Measurements from ENCODE around the gene FAM170B.

Gene FAM170B

DNA sequence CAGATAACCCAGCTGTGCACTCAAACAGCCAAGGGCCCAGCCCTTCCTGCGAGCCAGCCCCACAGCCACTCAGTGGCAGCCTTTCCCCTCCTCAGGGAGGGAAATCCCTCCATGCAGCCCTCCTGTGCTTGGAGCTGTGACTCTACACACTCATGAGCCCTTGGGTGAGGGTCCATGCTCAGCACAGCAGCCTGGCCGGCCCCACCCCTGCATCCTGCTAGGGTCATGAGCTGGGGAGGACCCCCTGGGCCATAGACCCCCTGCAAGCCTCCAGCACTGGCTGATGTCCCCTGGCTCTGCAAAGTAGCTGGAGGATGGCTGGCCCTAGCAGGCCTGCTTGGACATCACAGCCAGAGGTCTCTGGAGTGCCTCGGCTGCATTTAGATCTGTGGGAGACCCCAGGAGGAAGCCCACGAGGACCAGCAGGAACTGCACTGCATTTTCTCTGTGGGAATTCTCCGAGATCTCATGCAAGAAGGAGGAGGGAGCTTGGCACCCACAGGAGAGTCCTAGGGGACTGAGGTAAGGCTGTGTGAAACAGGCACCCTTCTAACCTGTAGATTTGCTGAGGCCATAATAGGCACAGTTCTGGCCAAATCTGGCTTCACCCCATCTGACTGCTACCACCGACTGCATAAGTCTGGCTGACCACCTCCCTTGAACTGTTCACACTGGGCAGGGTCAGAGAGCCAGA lies 37.0 kb upstream of the FAM170B start:
- DNase-seq, result peak in 1 of 10 donors; percentile 57
- intact Hi-C loops (cut with DNase I), result no loop called here

DNA sequence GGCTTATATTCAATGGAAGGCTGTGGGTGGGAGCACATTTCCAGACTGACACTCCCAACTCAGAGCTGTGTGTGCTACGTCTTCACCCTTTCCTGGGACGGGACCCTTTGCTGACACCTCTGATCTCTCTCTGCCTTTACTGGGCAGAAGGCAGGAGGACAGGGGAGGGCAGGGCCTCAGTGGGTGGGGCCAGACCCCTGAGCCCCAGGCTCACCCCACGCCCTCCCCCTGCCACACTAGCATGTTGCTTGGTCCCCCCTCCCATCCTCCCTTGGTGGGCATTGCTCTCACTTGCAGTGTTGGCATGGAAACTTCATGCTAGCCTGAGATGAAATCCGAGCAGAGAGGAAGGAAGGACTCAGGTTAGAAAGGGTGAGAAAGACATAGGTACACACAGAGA lies 36.0 kb upstream of the FAM170B start:
- intact Hi-C loops (cut with DNase I), result no loop called here
- no peak for DNase-seq

DNA sequence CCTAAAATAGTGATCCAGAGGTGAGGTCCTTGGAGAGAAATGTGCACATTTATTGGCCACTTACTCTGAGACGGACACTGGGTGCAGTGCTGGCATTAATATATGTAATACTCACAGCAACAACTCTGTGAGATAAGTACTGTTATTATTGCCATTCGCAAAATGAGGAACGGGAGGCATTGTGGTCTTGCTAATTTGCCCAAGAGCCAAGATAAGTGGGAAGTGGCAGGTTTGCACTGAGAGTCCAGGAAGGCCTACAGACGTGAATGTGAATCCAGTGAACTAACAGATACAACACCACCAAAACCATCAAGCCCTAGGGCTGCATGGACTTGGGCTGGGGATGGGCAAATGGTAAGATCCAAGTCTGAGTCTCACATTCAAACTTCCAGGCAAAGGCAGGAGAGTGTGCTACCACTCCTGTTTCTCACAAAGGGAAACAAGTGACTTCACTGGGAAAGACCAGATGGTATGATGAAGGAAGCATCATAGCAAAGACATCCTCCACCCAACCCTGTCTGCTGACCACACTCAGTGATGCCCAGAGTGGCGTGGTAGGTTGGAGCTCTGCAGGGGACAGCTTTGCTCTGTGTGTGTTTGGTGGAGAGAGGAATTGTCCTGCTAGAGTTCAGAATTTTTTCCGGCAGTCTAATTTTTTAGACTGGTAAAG lies 35.1 kb upstream of the FAM170B start:
- no peak for DNase-seq
- intact Hi-C loops (cut with DNase I), result no loop called here

DNA sequence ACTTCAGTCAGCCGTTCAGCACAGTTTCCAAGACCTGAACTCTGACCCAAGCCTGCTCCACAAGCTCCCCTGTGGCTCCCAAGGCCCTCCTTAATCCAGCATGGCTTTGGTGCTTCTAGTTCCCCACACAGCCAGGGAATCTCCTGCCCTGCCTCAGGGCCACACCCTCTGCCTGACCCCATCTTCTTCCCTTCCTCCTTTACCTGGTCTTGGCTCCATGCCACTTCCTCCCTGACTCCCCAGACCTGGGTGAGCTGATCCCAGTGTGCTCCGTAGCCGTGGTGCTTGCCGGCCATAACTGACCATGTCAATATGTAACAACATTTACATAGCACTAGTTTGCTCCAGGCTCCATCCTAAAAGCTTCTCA lies 34.3 kb upstream of the FAM170B start:
- DNase-seq, result no peak
- intact Hi-C loops (cut with DNase I), result no loop called here

DNA sequence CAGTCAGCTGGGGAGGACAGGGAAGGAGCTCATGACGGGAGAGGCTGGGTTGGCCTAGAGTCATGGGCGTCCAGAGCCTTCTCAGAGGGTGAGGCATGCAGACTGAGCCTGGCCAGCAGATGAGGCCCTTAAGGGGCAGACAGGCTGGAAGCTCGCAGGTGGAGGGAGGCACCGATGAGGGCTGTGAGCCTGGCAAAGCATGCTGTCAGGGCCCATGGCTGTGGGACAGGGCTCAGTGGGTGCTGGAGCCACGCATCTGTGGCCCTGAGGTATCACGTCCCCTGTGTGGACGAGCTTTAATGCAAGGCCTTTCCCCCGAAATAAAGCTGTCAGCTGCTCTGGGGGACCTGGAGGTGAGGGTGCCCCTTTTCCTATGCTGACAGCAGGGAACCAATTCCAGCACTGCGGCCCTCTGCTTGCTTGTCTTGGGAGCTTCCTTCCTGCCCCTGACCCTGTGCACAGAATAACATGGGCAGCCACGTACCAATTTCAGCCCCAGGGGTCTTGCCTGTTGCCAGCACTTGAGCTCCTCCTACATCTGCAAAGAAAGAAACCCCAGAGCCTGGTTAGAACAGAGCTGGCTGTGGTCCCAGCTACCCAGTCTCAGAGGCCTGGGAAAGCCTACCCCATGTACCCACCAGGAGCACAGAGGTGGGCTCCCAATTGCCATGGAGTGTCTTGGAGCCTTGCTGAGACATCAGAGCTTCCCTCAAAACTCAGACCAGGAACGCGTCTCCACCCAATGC lies 33.8 kb upstream of the FAM170B start:
- intact Hi-C loops (cut with DNase I), result no loop called here
- no peak for DNase-seq

DNA sequence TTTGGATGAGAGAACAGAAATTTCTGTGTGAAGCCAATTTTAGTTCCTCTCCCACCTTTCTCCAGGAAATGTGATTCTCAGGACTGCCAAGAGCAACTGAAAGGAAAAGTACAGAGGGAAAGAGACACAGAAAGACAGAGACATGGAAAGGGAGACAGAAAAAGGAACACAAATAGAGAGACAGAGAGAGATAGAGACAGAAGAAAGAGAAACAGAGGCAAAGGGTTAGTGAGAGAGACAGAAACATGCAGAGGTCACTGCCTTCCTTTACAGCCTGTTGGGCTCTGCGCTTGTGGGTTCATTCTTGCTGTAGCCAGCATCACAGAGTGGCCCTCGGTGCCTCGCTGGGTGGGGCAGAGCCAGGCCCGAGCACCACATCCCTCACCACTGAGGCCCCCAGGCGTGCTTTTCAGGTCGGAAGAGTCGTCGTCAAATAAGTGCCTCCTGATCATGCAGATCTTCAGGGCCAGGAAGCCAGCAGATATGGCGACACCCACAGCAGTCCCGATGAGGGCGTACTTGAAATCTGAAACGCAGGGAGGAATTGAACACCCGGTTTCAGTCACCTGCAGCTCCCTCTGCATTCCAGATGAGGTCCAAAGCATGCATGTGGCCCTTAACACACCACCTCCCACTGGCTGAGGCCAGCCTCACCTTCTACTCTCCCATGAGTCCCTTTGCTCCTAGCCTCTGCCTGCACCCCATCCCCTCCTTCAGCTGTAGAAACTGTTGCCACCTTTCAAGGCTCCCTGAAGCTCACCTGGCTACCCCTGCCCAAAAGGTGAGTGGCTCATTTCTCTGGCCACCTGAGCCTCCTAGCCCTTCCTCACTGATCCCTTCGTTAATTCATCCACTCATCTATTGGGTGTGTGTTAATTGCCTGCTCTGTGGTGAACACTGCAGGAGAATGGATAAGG lies 32.9 kb upstream of the FAM170B start:
- DNase-seq, result no peak
- intact Hi-C loops (cut with DNase I), result no loop called here

DNA sequence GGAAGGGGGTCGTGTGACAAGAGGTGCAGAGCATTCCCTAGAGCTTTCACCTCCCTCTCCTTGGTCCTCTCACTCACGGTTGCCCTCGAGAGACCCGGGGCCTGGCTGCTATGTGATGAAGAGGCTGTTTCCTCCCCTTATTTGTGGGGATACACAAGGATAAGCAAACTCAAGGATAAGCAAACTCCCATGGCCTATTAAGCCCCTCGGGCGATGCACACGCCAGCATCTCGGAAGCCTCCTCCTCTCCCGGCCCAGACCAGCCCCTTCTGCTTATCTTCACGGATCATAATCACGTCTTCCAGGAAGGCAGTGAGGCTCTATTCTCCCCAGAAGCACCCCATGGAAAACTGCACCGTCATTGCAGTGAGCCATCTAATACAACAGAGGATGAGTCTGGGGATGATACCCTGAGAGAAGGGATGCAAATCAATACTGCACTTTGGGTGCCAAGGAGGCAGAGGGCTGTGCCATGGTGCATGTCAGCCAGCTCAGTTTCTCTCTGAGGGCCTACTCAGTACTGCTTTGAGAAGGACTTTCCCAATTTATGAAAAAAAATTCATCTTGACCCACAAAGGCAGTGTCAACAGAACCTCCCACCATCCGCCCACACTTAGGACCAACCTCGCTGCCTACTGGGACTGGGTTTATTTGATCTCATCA lies 32.1 kb upstream of the FAM170B start:
- peak in 4 of 10 donors; percentile 27 to 79 (median 52) for DNase-seq
- intact Hi-C loops (cut with DNase I), result no loop called here

DNA sequence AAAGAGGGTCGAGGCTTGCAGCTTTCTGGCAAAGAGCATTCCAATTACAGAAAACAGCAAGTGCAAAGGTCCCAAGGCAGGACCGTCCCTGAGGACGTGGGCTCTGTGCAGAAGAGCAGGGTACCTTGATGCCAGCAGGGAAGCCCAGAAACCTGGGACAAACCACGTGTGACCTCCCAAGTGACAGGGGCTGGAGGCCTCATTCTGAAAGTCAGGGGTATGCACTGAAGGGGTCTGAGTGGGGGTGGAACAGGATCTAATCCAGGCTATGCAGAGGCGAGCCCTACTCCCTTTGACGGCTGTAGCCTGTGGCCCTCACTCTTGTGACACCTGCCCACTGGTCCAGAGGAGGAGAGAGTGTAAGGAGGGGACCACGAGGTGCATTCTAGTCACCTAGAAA lies 31.4 kb upstream of the FAM170B start:
- DNase-seq, result no peak
- intact Hi-C loops (cut with DNase I), result no loop called here

DNA sequence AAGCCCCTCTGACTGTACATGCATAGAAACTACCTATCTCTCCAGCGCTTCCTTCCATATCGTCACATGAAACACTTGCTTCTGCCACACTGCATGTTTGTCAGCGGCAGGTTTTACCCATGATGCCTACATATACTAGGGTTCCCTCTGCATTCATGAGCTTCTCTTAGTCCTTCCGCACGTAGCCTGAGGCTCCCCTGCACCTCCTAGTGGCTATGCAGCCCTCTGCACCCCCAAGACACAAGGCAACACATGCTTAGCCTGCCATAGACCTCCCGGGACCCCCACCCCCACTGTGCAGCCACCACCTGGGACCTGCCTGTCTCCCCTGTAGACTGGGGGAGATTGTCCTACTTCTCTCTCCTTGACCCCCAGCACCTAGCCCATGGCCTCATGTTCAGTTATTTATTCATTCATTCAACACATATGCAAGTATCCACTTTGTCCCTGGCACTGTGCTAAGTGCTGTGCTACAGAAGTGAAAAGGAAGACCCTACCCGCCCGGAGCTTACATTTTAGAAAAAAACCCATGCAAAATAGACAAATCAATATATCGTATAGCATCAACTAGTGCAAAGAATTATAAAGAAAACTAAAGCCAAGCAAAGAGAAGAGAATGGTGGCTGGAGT lies 30.9 kb upstream of the FAM170B start:
- DNase-seq, result peak in 4 of 10 donors; percentile 31 to 42 (median 34)
- intact Hi-C loops (cut with DNase I), result loop anchor here (5.0 kb wide), 1 partner anchor 507 kb away; no protein-coding TSS in a partner anchor

DNA sequence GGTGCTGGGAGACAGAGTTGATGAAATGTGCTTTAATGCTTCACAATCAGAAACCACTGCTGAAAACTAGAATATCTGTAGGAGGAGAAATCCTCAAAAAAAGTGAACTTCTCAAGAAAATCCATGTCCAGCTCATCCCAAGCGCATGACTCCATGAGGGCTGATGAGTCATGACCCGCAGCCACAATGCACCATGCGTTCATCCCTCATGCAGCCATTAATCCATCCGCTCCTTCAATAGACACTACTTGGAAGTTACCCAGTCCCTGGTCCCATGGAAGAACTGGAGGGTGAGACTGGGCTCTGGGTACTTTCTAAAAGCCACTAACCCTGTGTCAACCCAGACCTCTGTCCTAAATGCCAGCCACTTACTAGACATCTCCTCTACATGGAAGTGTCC lies 29.9 kb upstream of the FAM170B start:
- intact Hi-C loops (cut with DNase I), result loop anchor here (5.0 kb wide), 1 partner anchor 506 kb away; no protein-coding TSS in a partner anchor
- no peak for DNase-seq

DNA sequence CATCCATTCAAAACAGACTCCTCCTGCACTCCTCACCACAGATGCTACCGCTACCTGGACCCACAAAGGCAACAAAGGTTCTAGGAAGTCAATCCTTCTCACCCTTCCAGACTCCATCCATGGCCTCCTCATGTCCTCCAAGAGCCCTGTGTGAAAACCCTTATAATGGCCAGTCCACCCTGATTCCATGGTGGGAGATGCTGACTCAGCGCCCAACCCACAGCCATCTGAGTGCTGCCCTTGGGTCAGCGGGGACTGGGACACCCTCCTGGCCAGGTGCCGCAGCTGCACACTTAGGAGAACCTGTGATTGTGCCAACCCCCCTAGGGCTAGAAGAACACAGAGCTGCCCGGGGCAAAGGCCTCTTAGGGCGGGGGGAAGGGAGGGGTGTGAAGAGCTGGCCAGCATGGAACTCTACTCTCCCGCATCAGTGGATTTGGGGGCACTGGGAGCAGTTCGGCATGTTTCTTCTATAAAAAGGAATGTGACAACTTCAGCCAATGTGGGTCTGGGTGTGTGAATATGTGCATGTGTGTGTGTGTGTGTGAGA lies 29.0 kb upstream of the FAM170B start:
- intact Hi-C loops (cut with DNase I), result loop anchor here (5.0 kb wide), 1 partner anchor 506 kb away; no protein-coding TSS in a partner anchor
- DNase-seq, result no peak

DNA sequence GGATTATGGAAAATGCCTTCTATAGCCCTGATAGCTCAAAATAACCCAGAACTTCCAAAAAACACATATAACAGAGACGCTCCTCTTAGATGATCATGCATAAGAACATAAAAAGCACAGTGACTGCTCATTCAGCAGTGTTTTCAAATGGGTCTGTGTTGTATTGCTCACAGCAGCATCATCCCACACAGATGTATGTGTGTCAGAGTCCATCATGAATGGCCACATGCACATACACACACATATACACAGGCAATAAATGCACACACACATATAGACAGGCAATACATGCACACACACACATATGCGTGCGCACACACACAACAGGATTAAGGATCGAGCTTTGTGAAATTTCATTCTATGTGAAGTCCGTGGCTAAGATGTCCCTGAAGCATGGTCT lies 28.2 kb upstream of the FAM170B start:
- intact Hi-C loops (cut with DNase I), result loop anchor here (5.0 kb wide), 1 partner anchor 505 kb away; no protein-coding TSS in a partner anchor
- no peak for DNase-seq

DNA sequence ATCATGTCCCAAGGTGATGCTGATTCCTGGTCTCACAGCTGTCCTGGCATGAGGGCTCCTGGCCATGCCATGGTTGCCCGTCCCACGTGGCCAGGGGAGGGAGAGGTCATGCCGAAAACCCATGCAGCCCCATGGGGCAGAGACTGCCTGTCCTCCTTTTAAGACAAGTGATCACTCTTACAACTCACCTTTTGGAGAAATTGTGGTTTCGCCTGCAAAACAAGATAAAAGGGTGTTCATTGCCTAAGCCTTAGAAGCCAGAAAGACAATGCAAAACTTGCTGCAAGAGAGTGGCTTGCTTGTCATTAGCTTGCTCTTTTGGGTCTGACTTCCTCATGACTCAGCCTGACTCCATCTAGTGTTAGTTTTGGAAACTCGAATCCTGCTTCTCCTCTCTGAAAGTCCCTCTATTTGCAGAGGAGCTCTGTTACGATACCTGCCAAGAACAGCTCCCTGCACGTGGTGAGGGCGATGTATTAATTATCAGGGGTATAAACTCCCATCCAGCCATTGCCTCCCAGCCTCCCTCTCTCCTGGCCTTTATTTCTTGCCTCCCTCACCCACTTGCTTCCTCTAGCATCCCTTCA lies 27.7 kb upstream of the FAM170B start:
- no peak for DNase-seq
- intact Hi-C loops (cut with DNase I), result loop anchor here (1.0 to 5.0 kb wide), 2 partner anchors 180 to 504 kb away; no protein-coding TSS in a partner anchor

DNA sequence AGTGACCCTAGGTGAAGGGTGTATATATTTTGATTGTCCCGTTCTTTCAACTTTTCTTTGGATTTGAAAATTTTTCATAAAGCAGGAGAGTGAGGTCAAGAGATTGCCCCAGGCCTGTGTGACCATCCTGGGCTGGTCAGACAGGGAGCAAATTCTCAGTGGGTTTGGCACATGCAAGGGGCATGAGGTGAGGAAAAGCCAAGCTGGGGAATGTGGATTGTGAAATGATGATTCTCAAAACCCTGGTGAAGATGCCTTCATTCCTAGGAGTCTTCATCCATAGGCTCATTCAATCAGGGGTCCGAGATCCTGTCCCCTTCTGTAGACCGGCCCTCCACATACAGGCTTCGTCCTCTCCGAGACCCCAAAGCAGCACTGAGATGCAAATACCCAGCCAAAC lies 27.0 kb upstream of the FAM170B start:
- intact Hi-C loops (cut with DNase I), result loop anchor here (1.0 to 5.0 kb wide), 2 partner anchors 180 to 504 kb away; no protein-coding TSS in a partner anchor
- no peak for DNase-seq

DNA sequence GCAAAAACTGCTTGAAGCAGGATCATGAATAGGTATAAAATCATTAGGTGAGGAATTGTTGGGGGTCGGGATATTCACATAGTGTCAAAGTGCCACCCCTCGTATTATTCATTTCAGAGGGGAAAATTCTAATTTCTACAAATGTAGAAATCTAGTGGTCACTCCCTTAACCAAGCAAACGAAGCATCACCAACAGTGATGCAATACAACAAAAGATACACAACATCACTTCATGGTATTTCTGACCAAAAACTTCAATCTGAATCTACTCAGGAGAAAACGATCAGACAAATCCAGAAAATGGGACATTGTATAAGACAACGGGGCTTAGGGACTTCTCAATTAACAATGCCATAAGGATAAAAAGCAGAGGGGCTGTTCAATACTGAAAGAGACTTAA lies 26.3 kb upstream of the FAM170B start:
- intact Hi-C loops (cut with DNase I), result loop anchor here (5.0 kb wide), 1 partner anchor 503 kb away; no protein-coding TSS in a partner anchor

DNA sequence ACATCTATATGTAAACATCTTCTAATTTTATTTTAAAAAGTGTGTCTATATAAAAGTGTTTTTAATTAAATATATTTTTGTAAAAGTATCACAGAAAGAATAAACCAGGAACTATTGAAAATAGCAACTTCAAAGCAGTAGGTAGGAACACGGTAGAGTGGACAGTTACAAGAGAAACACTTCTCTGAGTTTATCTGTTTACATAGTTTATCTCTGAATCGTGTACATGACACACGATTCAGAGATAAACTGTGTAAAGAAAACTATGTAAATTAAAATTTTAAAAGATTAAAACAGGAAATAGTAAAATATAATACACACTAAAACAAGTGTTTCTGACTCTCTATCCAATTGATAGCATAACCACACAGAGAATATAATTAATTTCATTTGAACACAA lies 25.1 kb upstream of the FAM170B start:
- DNase-seq, result no peak
- intact Hi-C loops (cut with DNase I), result no loop called here

More for the DNA sequence above, 26.3 kb upstream of the FAM170B start:
- no peak for DNase-seq

DNA sequence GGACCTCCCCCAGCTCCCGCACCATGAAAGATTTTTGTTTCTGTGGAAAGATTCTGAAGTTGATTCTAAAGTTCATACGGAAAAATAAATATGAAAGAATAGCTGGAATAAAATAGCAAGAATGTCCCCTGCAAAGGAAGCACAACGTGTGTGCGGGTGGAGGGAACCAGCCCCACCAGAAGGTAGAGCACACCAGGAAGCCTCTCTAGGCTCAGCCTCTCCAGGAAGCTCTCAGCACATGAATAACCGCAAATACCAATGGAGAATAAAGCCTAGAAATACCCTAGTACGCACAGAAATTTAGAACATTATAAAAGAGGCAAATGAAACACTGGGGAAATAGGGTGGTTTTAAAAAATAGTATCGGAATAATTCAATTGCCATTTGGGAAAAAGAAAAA lies 24.6 kb upstream of the FAM170B start:
- no peak for DNase-seq
- intact Hi-C loops (cut with DNase I), result no loop called here

DNA sequence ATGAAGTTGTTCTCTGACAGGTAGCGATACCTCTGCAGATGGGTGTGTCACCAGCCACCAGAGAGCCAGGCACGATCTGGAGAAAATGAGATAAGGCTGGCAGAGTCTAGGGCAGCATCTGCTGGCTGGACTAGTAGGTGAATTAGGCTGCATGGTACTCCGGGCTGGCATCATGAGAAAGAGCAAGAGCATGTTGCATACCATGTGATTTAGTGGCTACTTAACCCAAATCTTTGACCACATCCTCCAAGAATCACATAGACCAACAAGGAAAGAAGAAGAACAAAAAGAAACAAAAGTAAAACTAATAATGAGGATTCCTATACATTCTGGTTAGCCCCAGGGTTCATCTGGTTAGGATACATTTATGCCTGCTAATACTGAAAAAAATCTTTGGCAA lies 23.4 kb upstream of the FAM170B start:
- intact Hi-C loops (cut with DNase I), result no loop called here
- no peak for DNase-seq

Measured in posterior cingulate gyrus (tissue), 11 donors.